ENCODE results near the gene ABTB2.

GRCh38 chr11:34212566-34212965, 145.2 kb downstream of the ABTB2 start:
- TF ChIP-seq ESRRG (CRISPR knock-in tag; IDR thresholded peaks at IDR 0.05) (no peak), ARNTL (CRISPR knock-in tag; IDR thresholded peaks at IDR 0.05; ENCODE audit: borderline replicate concordance, low read depth) (no peak), SNAI2 (CRISPR knock-in tag; IDR thresholded peaks at IDR 0.05) (no peak), CREB5 (CRISPR knock-in tag; IDR thresholded peaks at IDR 0.05; ENCODE audit: low read depth) (no peak), ZNF8 (CRISPR knock-in tag; IDR thresholded peaks at IDR 0.05) (no peak), TOX (CRISPR knock-in tag; IDR thresholded peaks at IDR 0.05; ENCODE audit: borderline replicate concordance) (no peak), CSDC2 (CRISPR knock-in tag; IDR thresholded peaks at IDR 0.05) (no peak)
- TF ChIP-seq, protein P1, sequence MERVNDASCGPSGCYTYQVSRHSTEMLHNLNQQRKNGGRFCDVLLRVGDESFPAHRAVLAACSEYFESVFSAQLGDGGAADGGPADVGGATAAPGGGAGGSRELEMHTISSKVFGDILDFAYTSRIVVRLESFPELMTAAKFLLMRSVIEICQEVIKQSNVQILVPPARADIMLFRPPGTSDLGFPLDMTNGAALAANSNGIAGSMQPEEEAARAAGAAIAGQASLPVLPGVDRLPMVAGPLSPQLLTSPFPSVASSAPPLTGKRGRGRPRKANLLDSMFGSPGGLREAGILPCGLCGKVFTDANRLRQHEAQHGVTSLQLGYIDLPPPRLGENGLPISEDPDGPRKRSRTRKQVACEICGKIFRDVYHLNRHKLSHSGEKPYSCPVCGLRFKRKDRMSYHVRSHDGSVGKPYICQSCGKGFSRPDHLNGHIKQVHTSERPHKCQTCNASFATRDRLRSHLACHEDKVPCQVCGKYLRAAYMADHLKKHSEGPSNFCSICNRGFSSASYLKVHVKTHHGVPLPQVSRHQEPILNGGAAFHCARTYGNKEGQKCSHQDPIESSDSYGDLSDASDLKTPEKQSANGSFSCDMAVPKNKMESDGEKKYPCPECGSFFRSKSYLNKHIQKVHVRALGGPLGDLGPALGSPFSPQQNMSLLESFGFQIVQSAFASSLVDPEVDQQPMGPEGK (CRISPR knock-in tag; IDR thresholded peaks at IDR 0.05; ENCODE audit: borderline replicate concordance): no peak
- TF ChIP-seq, protein P2, sequence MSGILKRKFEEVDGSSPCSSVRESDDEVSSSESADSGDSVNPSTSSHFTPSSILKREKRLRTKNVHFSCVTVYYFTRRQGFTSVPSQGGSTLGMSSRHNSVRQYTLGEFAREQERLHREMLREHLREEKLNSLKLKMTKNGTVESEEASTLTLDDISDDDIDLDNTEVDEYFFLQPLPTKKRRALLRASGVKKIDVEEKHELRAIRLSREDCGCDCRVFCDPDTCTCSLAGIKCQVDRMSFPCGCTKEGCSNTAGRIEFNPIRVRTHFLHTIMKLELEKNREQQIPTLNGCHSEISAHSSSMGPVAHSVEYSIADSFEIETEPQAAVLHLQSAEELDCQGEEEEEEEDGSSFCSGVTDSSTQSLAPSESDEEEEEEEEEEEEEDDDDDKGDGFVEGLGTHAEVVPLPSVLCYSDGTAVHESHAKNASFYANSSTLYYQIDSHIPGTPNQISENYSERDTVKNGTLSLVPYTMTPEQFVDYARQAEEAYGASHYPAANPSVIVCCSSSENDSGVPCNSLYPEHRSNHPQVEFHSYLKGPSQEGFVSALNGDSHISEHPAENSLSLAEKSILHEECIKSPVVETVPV (CRISPR knock-in tag; IDR thresholded peaks at IDR 0.05): no peak
- TF ChIP-seq, protein P3, sequence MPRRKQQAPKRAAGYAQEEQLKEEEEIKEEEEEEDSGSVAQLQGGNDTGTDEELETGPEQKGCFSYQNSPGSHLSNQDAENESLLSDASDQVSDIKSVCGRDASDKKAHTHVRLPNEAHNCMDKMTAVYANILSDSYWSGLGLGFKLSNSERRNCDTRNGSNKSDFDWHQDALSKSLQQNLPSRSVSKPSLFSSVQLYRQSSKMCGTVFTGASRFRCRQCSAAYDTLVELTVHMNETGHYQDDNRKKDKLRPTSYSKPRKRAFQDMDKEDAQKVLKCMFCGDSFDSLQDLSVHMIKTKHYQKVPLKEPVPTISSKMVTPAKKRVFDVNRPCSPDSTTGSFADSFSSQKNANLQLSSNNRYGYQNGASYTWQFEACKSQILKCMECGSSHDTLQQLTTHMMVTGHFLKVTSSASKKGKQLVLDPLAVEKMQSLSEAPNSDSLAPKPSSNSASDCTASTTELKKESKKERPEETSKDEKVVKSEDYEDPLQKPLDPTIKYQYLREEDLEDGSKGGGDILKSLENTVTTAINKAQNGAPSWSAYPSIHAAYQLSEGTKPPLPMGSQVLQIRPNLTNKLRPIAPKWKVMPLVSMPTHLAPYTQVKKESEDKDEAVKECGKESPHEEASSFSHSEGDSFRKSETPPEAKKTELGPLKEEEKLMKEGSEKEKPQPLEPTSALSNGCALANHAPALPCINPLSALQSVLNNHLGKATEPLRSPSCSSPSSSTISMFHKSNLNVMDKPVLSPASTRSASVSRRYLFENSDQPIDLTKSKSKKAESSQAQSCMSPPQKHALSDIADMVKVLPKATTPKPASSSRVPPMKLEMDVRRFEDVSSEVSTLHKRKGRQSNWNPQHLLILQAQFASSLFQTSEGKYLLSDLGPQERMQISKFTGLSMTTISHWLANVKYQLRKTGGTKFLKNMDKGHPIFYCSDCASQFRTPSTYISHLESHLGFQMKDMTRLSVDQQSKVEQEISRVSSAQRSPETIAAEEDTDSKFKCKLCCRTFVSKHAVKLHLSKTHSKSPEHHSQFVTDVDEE (CRISPR knock-in tag; IDR thresholded peaks at IDR 0.05): no peak
- TF ChIP-seq, protein P4, sequence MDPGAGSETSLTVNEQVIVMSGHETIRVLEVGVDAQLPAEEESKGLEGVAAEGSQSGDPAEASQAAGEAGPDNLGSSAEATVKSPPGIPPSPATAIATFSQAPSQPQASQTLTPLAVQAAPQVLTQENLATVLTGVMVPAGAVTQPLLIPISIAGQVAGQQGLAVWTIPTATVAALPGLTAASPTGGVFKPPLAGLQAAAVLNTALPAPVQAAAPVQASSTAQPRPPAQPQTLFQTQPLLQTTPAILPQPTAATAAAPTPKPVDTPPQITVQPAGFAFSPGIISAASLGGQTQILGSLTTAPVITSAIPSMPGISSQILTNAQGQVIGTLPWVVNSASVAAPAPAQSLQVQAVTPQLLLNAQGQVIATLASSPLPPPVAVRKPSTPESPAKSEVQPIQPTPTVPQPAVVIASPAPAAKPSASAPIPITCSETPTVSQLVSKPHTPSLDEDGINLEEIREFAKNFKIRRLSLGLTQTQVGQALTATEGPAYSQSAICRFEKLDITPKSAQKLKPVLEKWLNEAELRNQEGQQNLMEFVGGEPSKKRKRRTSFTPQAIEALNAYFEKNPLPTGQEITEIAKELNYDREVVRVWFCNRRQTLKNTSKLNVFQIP (CRISPR knock-in tag; IDR thresholded peaks at IDR 0.05; ENCODE audit: borderline replicate concordance, low read depth): no peak

Measured in SK-N-SH treated with all-trans-retinoic acid at 6 μM for 48 hours (cell line).